B cell (primary cell): ENCODE measurements around the gene LCOR. TPM values are rescaled to one million over a fixed set of nuclear protein-coding genes. Genes with fewer than 3 reads are reported as not detected.

ENCODE experiments used
- ATAC-seq: fragments of 200-7000 bp; cut with Tn5 transposase; one replicate; pipeline ENCODE4 v1.10.0; 2021; ENCODE audit warnings: low read depth, mild to moderate bottlenecking, moderate number of reproducible peaks, moderate library complexity
- CTCF ChIA-PET: fragments of 350-600 bp; sonication (Branson Sonifier 250); formaldehyde crosslinking; loops from one replicate; lab custom pipeline; 2021; ENCODE audit warnings: antibody characterized with exemption, inconsistent platforms; lab: Charles Lee
- POLR2A ChIA-PET: fragments of 350-600 bp; sonication (Branson Sonifier 250); formaldehyde crosslinking; loops from one replicate; lab custom pipeline; 2021; ENCODE audit warnings: antibody characterized with exemption; lab: Charles Lee
- DNase-seq: peaks from one replicate; pipeline ENCODE4 v3.0.0; 2013
- H2AFZ ChIP-seq: 2 replicates; pipeline ENCODE4 v1.6.1; 2012; ENCODE audit warnings: mild to moderate bottlenecking, low read depth, low read length; ENCODE audit not compliant: insufficient read depth, poor library complexity, severe bottlenecking
- H3K27ac ChIP-seq, 2 donors: 1 replicate in 1 of 2; 2 replicates in 1 of 2; pipeline ENCODE4 v1.5.1; 2012 to 2013; ENCODE audit warnings: low read length in 2 of 2, mild to moderate bottlenecking in 2 of 2, moderate library complexity in 1 of 2
- H3K27me3 ChIP-seq, 4 experiments: fragments of 200-600 bp in 1 of 4; sonication (generic) in 1 of 4; replicated peaks in 1 of 4; 1 replicate in 2 of 4; 2 replicates in 2 of 4; pipeline versions ENCODE4 v1.6.1 to v1.7.0; 2013 to 2016; ENCODE audit warnings: low read length in 3 of 4, mild to moderate bottlenecking in 2 of 4, mixed read lengths in 1 of 4, moderate library complexity in 1 of 4; ENCODE audit not compliant: insufficient read depth in 4 of 4, control insufficient read depth in 3 of 4; ENCODE audit errors: control extremely low read depth in 1 of 4
- H3K36me3 ChIP-seq, 2 experiments: replicated peaks in 1 of 2; 1 replicate in 1 of 2; 2 replicates in 1 of 2; pipeline versions ENCODE4 v1.6.1 to v1.7.1; 2013; ENCODE audit warnings: low read length in 1 of 2; ENCODE audit not compliant: insufficient read depth in 2 of 2, control insufficient read depth in 1 of 2; ENCODE audit errors: control extremely low read depth in 1 of 2, extremely low read depth in 1 of 2
- H3K4me1 ChIP-seq, 2 donors: fragments of 200-600 bp in 1 of 2; sonication (generic) in 1 of 2; 1 replicate in 1 of 2; 2 replicates in 1 of 2; pipeline versions ENCODE4 v1.5.1 to v1.6.1; 2013 to 2017; ENCODE audit warnings: low read length in 2 of 2; ENCODE audit not compliant: control insufficient read depth in 2 of 2, insufficient read depth in 2 of 2
- H3K4me2 ChIP-seq: replicated peaks from 2 replicates; pipeline ENCODE3; 2012; ENCODE audit warnings: mild to moderate bottlenecking, low read depth, low read length; ENCODE audit not compliant: poor library complexity, severe bottlenecking
- H3K4me3 ChIP-seq, 5 experiments: fragments of 200-600 bp in 1 of 5; sonication (generic) in 1 of 5; 1 replicate in 3 of 5; 2 replicates in 2 of 5; pipeline versions ENCODE4 v1.5.1 to v1.7.0; 2011 to 2016; ENCODE audit warnings: low read length in 4 of 5, mild to moderate bottlenecking in 4 of 5, low read depth in 2 of 5, control low read depth in 1 of 5, moderate library complexity in 1 of 5; ENCODE audit not compliant: insufficient read depth in 1 of 5; ENCODE audit errors: control extremely low read depth in 1 of 5, extremely low read depth in 1 of 5
- H3K79me2 ChIP-seq: fragments of 200-600 bp; sonication (generic); one replicate; pipeline ENCODE4 v1.6.0; 2016; ENCODE audit warnings: low read length; ENCODE audit not compliant: control insufficient read depth, insufficient read depth
- H3K9ac ChIP-seq: fragments of 200-600 bp; sonication (generic); 2 replicates; pipeline ENCODE4 v1.6.1; 2017; ENCODE audit warnings: mild to moderate bottlenecking, low read length, moderate library complexity
- H3K9me3 ChIP-seq, 3 donors: one replicate each; pipeline versions ENCODE4 v1.6.1 to v1.7.1; 2013; ENCODE audit warnings: low read length in 2 of 3; ENCODE audit not compliant: control insufficient read depth in 2 of 3, insufficient read depth in 1 of 3; ENCODE audit errors: control extremely low read depth in 1 of 3
- H4K20me1 ChIP-seq: 2 replicates; pipeline ENCODE4 v1.6.0; 2012; ENCODE audit warnings: mild to moderate bottlenecking, low read length; ENCODE audit not compliant: insufficient read depth, control insufficient read depth, poor library complexity, severe bottlenecking
- H3K27ac Mint-ChIP-seq: one replicate; pipeline ENCODE4 v1.8.0; 2021; ENCODE audit warnings: mixed read lengths
- H3K27me3 Mint-ChIP-seq: one replicate; pipeline ENCODE4 v1.8.0; 2021; ENCODE audit warnings: mixed read lengths
- H3K4me1 Mint-ChIP-seq: one replicate; pipeline ENCODE4 v1.8.0; 2021; ENCODE audit warnings: mixed read lengths
- H3K4me3 Mint-ChIP-seq: one replicate; pipeline ENCODE4 v1.8.0; 2021; ENCODE audit warnings: mixed read lengths
- H3K9me3 Mint-ChIP-seq: one replicate; pipeline ENCODE4 v1.8.0; 2022; ENCODE audit warnings: mixed read lengths; ENCODE audit not compliant: insufficient read depth
- CTCF ChIP-seq: fragments of 200-600 bp; IDR thresholded peaks from one replicate; pipeline ENCODE4 v1.8.0; 2022; ENCODE audit warnings: antibody characterized with exemption, mild to moderate bottlenecking
- EZH2 ChIP-seq: IDR thresholded peaks from 2 replicates; pipeline ENCODE4 v1.6.1; 2012; ENCODE audit warnings: borderline replicate concordance, low read depth, mild to moderate bottlenecking, moderate library complexity, low read length; ENCODE audit not compliant: insufficient read depth, poor library complexity, severe bottlenecking
- WGBS: methylation state at CpG from one replicate; pipeline ENCODE4 v1.1.5; 2013; ENCODE audit warnings: missing lambda C conversion rate; ENCODE audit not compliant: insufficient coverage; 5-methylcytosine and 5-hydroxymethylcytosine counted together
- intact Hi-C: fragments of 100-400 bp; cut with micrococcal nuclease; formaldehyde crosslinking; loops from one replicate; pipeline ENCODE4 v1.10.0; 2022
- polyA plus RNA-seq: library from polyadenylated mRNA; depleted of rRNA; stranded (reverse); fragments of >200 nt; gene quantifications from 2 replicates; pipeline ENCODE4 v1.2.3, GENCODE V29; 2012
- total RNA-seq, 2 donors: library from RNA; stranded (reverse); fragments of 120-200 nt in 1 of 2; gene quantifications; 1 replicate in 1 of 2; 2 replicates in 1 of 2; pipeline versions ENCODE4 v1.2.3 to v1.2.4, GENCODE V29; 2013 to 2022

LCOR gene
- total and polyA plus RNA-seq, 2 donors (not counting 1 experiment from before 2014, with no cell fraction given) = 5.1 to 70.0 TPM

GRCh38 chr10:96912405-96912804 lies 80.3 kb downstream of the LCOR start:
- Mint-ChIP-seq H3K9me3 (no peaks in the 10 kb centered on the region), H3K27me3 (no peaks in the 10 kb centered on the region), H3K4me3 (no peak overlapping the region), H3K4me1 (peaks cover 11% of the 10 kb centered on the region), H3K27ac (no peak overlapping the region)
- Histone ChIP-seq H3K4me1 (no peaks in the 10 kb centered on the region), H2AFZ (no peak overlapping the region), H3K9me3 (no peaks in the 10 kb centered on the region), H3K27me3 (no peaks in the 10 kb centered on the region), H3K4me3 (no peak overlapping the region), H3K36me3 (peaks cover 14 to 17% of the 10 kb centered on the region in 2 experiments), H3K9ac (no peak overlapping the region), H4K20me1 (peaks cover 48% of the 10 kb centered on the region), H3K79me2 (peaks cover 71% of the 10 kb centered on the region), H3K27ac (no peak overlapping the region), H3K4me2 (no peak overlapping the region)
- TF ChIP-seq EZH2 (no peak), CTCF (no peak)
- CTCF ChIA-PET = interaction anchor here (1.3 to 1.8 kb wide), 3 partner anchors 9 to 271 kb away, joined by 3 to 8 read pairs (median 3); no protein-coding TSS in a partner anchor
- ATAC-seq (no peak), DNase-seq (no peak)
- intact Hi-C loops = no loop called here
- POLR2A ChIA-PET = no interaction called here
- WGBS = 100% methylated on average over 1 of the region's 3 CpGs

GRCh38 chr10:96913906-96914305 lies 81.8 kb downstream of the LCOR start:
- TF ChIP-seq EZH2 (no peak), CTCF (no peak)
- no peaks in the 10 kb centered on the region for H3K27me3 Mint-ChIP-seq
- peaks cover 0 to 3% of the 10 kb centered on the region in 2 donors for H3K4me1 ChIP-seq
- no CpG with 5 or more reads among the region's 5 CpGs for WGBS
- H2AFZ ChIP-seq = no peak overlapping the region
- ATAC-seq (no peak), DNase-seq (no peak)
- H3K79me2 ChIP-seq = peaks cover 73% of the 10 kb centered on the region
- no peak overlapping the region for H3K4me3 Mint-ChIP-seq
- H3K4me3 ChIP-seq = no peak overlapping the region
- H3K27ac ChIP-seq = no peak overlapping the region
- H3K4me1 Mint-ChIP-seq = peaks cover 23% of the 10 kb centered on the region
- ChIA-PET CTCF (interaction anchor here (1.4 kb wide), 1 partner anchor 273 kb away, joined by 3 read pairs; no protein-coding TSS in a partner anchor), POLR2A (no interaction called here)
- H3K4me2 ChIP-seq = no peak overlapping the region
- peaks cover 53% of the 10 kb centered on the region for H4K20me1 ChIP-seq
- H3K9me3 Mint-ChIP-seq = no peaks in the 10 kb centered on the region
- no peak overlapping the region for H3K9ac ChIP-seq
- H3K36me3 ChIP-seq = peaks cover 16% of the 10 kb centered on the region in 2 experiments
- H3K27ac Mint-ChIP-seq = no peak overlapping the region
- H3K9me3 ChIP-seq = no peaks in the 10 kb centered on the region
- no peaks in the 10 kb centered on the region for H3K27me3 ChIP-seq
- intact Hi-C loops = no loop called here
